ENCODE measurements around the gene NR1D2. TPM values are rescaled to one million over a fixed set of nuclear protein-coding genes. Genes with fewer than 3 reads are reported as not detected.

The NR1D2 gene
- total and polyA plus RNA-seq, 2 of the 13 experiments (the other 11 are each of a cell fraction or from before 2014, with no cell fraction given): 5.3 to 8.1 TPM

DNA sequence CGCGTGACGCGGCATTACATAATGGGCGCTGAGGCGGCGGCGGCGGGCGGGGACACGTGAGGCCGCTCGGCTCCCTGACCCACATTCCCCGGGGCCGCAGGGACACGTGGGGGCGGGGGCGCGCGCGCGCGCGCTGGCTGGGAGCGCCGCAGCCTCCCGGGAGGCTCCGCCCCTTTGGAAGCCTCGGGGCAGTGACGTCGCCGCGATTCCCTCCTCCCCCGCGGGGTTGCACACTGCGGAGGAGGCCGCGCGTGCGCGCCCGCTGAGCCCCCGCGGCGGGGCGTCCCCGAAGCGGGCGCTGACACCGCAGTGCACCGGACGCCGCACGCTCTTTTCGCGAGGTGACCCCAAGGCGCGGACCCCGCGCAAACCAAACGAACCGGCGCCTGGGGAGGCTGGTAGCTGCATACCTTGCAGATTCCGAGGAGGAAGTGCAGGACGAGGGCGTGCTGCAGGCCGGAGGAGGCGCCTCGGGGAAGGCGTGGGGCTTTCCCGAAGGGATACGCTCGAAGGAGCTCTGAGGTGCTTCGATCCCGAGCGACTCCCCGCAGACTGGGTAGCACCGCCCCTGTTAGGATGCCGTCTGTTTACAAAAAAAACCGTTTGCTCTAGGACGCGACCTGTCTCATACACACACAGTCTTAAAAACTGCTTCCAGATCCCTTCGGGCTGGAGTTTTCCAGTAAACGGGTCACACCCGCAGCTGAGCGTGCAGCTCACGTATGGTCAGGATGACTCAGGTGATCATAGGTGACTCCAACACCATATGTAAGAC, 1.0 kb downstream of the NR1D2 start (continued):
- TF ChIP-seq ZBTB3 (CRISPR knock-in tag; IDR thresholded peaks at IDR 0.05; ENCODE audit: borderline replicate concordance, low read depth) (no peak), RFXANK (CRISPR knock-in tag; IDR thresholded peaks at IDR 0.05) (0 out of 2 replicates have a peak, but pooled peaks have one; percentile 32), ZNF274 (CRISPR knock-in tag; IDR thresholded peaks at IDR 0.05) (peak; percentile 88; the same call in 1 of the 2 replicates), ZNF558 (CRISPR knock-in tag; IDR thresholded peaks at IDR 0.05; ENCODE audit: borderline replicate concordance) (peak; percentile 77; the same call in 1 of the 2 replicates), MLXIP (CRISPR knock-in tag; IDR thresholded peaks at IDR 0.05; ENCODE audit: borderline replicate concordance) (peak; percentile 79; the same call in 1 of the 2 replicates), ZNF687 (CRISPR knock-in tag; IDR thresholded peaks at IDR 0.05) (peak; percentile 97), KLF15 (CRISPR knock-in tag; IDR thresholded peaks at IDR 0.05; ENCODE audit: borderline replicate concordance) (0 out of 2 replicates have a peak, but pooled peaks have one; percentile 30), ZNF557 (CRISPR knock-in tag; IDR thresholded peaks at IDR 0.05) (0 out of 2 replicates have a peak, but pooled peaks have one; percentile 6), GMEB2 (CRISPR knock-in tag; IDR thresholded peaks at IDR 0.05; ENCODE audit: low read depth) (peak; percentile 38; the same call in 1 of the 2 replicates), ZNF460 (CRISPR knock-in tag; IDR thresholded peaks at IDR 0.05; ENCODE audit: borderline replicate concordance) (no peak), CREB1 (IDR thresholded peaks at IDR 0.05) (peak; percentile 93; the same call in 1 of the 2 replicates), CREB1 (CRISPR knock-in tag; IDR thresholded peaks at IDR 0.05) (peak; percentile 70), SKI (IDR thresholded peaks at IDR 0.05; ENCODE audit: partially characterized antibody) (peak; percentile 91), BHLHE40 (IDR thresholded peaks at IDR 0.05; ENCODE audit: low read length) (peak; percentile 94), ZBTB26 (CRISPR knock-in tag; IDR thresholded peaks at IDR 0.05; ENCODE audit: borderline replicate concordance) (no peak), ZNF850 (CRISPR knock-in tag; conservative IDR thresholded peaks at IDR 0.05) (peak; percentile 66; the same call in 1 of the 2 replicates)
- TF ChIP-seq, protein P1, sequence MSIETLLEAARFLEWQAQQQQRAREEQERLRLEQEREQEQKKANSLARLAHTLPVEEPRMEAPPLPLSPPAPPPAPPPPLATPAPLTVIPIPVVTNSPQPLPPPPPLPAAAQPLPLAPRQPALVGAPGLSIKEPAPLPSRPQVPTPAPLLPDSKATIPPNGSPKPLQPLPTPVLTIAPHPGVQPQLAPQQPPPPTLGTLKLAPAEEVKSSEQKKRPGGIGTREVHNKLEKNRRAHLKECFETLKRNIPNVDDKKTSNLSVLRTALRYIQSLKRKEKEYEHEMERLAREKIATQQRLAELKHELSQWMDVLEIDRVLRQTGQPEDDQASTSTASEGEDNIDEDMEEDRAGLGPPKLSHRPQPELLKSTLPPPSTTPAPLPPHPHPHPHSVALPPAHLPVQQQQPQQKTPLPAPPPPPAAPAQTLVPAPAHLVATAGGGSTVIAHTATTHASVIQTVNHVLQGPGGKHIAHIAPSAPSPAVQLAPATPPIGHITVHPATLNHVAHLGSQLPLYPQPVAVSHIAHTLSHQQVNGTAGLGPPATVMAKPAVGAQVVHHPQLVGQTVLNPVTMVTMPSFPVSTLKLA (IDR thresholded peaks at IDR 0.05): peak; percentile 92

Measured in HepG2 (cell line).